Measurements from ENCODE around the gene SDHAF4.
"Not testable (repeated sequence)": the region's sequence is repeated elsewhere in the genome, so short reads cannot be mapped to it uniquely, and the experiment has no call there.

SDHAF4 gene

GRCh38 chr6:70566751-70567382, at the start of gene SDHAF4:
SDHAF4 (plus strand) TSS chr6:70566930; CDS start chr6:70566941, 11 bp downstream.
- DNase-seq: peak; percentile 95

GRCh38 chr6:70518723-70519122, 48.0 kb upstream of the SDHAF4 start:
- no peak for DNase-seq

GRCh38 chr6:70520575-70520974, 46.2 kb upstream of the SDHAF4 start:
- DNase-seq: peak; percentile 6

GRCh38 chr6:70524721-70525286, 41.9 kb upstream of the SDHAF4 start:
- DNase-seq: no peak

- DNase-seq: no peak
These were observed 39.5 kb upstream of the SDHAF4 start for GRCh38 chr6:70527071-70527737.

GRCh38 chr6:70530023-70530422, 36.7 kb upstream of the SDHAF4 start:
- DNase-seq: no peak

GRCh38 chr6:70531133-70531532, 35.6 kb upstream of the SDHAF4 start:
- no peak for DNase-seq

- DNase-seq: no peak
These were observed 29.5 kb upstream of the SDHAF4 start for GRCh38 chr6:70537266-70537665.

GRCh38 chr6:70538376-70538775, 28.4 kb upstream of the SDHAF4 start:
- DNase-seq: no peak

- no peak for DNase-seq
These were observed 19.4 kb upstream of the SDHAF4 start for GRCh38 chr6:70547313-70547712.

- no peak for DNase-seq
These were observed 18.8 kb upstream of the SDHAF4 start for GRCh38 chr6:70547905-70548304.

- no peak for DNase-seq
These were observed 17.4 kb upstream of the SDHAF4 start for GRCh38 chr6:70549327-70549726.

- no peak for DNase-seq
These were observed 15.2 kb upstream of the SDHAF4 start for GRCh38 chr6:70551566-70551965.

- not testable (repeated sequence) for DNase-seq
These were observed 14.3 kb upstream of the SDHAF4 start for GRCh38 chr6:70552286-70552940.

GRCh38 chr6:70552974-70553373, 13.8 kb upstream of the SDHAF4 start:
- no peak for DNase-seq

GRCh38 chr6:70557998-70558397, 8.7 kb upstream of the SDHAF4 start:
- DNase-seq: no peak

- DNase-seq: not testable (repeated sequence)
These were observed 4.3 kb upstream of the SDHAF4 start for GRCh38 chr6:70562401-70562800.

GRCh38 chr6:70563530-70563929, 3.2 kb upstream of the SDHAF4 start:
- DNase-seq: no peak

GRCh38 chr6:70574643-70575042, 7.9 kb downstream of the SDHAF4 start:
- no peak for DNase-seq

- DNase-seq: no peak
These were observed 9.3 kb downstream of the SDHAF4 start for GRCh38 chr6:70575899-70576495.

GRCh38 chr6:70586114-70586513, 19.4 kb downstream of the SDHAF4 start:
- no peak for DNase-seq

GRCh38 chr6:70590400-70590799, 23.7 kb downstream of the SDHAF4 start:
- no peak for DNase-seq

- no peak for DNase-seq
These were observed 25.8 kb downstream of the SDHAF4 start for GRCh38 chr6:70592391-70593117.

Data from stimulated activated CD4-positive, alpha-beta T cell treated with anti-CD3 and anti-CD28 coated beads, Interleukin-4, amount 100 ng/mL, for 24 hours (primary cell).